Measurements from ENCODE around the gene UNC13B. TPM values are rescaled to one million over a fixed set of nuclear protein-coding genes. Genes with fewer than 3 reads are reported as not detected.

The UNC13B gene
- total RNA-seq, 1 experiment from 2014 or later: 17.6 TPM

- TF ChIP-seq FOSL1 (IDR thresholded peaks at IDR 0.05; ENCODE audit: low read depth) (no peak), EGR1 (IDR thresholded peaks at IDR 0.05; ENCODE audit: low read depth) (no peak), RAD21 (IDR thresholded peaks at IDR 0.05; ENCODE audit: low read depth) (no peak), TCF7L2 (IDR thresholded peaks at IDR 0.05; ENCODE audit: borderline replicate concordance, extremely low read depth, insufficient read depth, insufficient read length) (no peak), CEBPB (IDR thresholded peaks at IDR 0.05; ENCODE audit: low read depth) (no peak)
- intact Hi-C loops (cut with micrococcal nuclease): no loop called here
- no peak overlapping the region for H3K27ac ChIP-seq (ENCODE audit: low read depth, low read length)
- H3K27me3 ChIP-seq (ENCODE audit: insufficient read depth, low read length): no peaks in the 10 kb centered on the region
- peaks cover 2 to 7% of the 10 kb centered on the region in 2 experiments; a peak in 2 of 4 replicates for H3K4me1 ChIP-seq (ENCODE audit: control insufficient read depth in 1 of 2, insufficient read depth in 2 of 2, low read length in 2 of 2)
- no peaks in the 10 kb centered on the region for H4K20me1 ChIP-seq (ENCODE audit: insufficient read depth)
- no peaks in the 10 kb centered on the region for H3K36me3 ChIP-seq (ENCODE audit: control insufficient read depth in 1 of 2, insufficient read depth in 2 of 2, low read length in 2 of 2)
- DNase-seq (ENCODE audit: low read depth, low spot score) (no peak), ATAC-seq (no peak)
- no peak overlapping the region for H3K4me2 ChIP-seq (ENCODE audit: low read length)
- H3K9me2 ChIP-seq (ENCODE audit: insufficient read depth): no peaks in the 10 kb centered on the region
- H3K9ac ChIP-seq (ENCODE audit: low read length): no peak overlapping the region
- ChIA-PET POLR2A (no interaction called here), CTCF (no interaction called here), RAD21 (ENCODE audit: low non-redundant PET in 1 of 2, low total read pairs in 2 of 2, uncharacterized antibody in 2 of 2, unreplicated experiment in 2 of 2) (no interaction called here)
- no peaks in the 10 kb centered on the region for H3K9me3 ChIP-seq (ENCODE audit: control insufficient read depth in 1 of 2, insufficient read depth in 1 of 2, low read depth in 1 of 2, low read length in 2 of 2)
- H2AFZ ChIP-seq (ENCODE audit: low read depth, low read length, poor library complexity, severe bottlenecking): no peak overlapping the region
- no peak overlapping the region for H3K4me3 ChIP-seq (replicated peaks in 1 of 2; ENCODE audit: low read depth in 1 of 2, low read length in 2 of 2)
- H3K79me2 ChIP-seq (ENCODE audit: insufficient read depth, low read length): no peaks in the 10 kb centered on the region
- no TSS peak for BruUV-seq (replicated peaks)
Observed at GRCh38 chr9:35364817-35365585, 203.2 kb downstream of the UNC13B start.

GRCh38 chr9:35366627-35367026, 204.8 kb downstream of the UNC13B start:
- ATAC-seq (no peak), DNase-seq (ENCODE audit: low read depth, low spot score) (no peak)
- intact Hi-C loops (cut with micrococcal nuclease): no loop called here
- CTCF ChIA-PET: no interaction called here
- POLR2A ChIA-PET: no interaction called here
- H3K9me3 ChIP-seq (ENCODE audit: control insufficient read depth in 1 of 2, insufficient read depth in 1 of 2, low read depth in 1 of 2, low read length in 2 of 2): no peaks in the 10 kb centered on the region
- no peak overlapping the region for H3K27ac ChIP-seq (ENCODE audit: low read depth, low read length)
- peaks cover 2 to 7% of the 10 kb centered on the region in 2 experiments; a peak in 2 of 4 replicates for H3K4me1 ChIP-seq (ENCODE audit: control insufficient read depth in 1 of 2, insufficient read depth in 2 of 2, low read length in 2 of 2)
- no peaks in the 10 kb centered on the region for H3K36me3 ChIP-seq (ENCODE audit: control insufficient read depth in 1 of 2, insufficient read depth in 2 of 2, low read length in 2 of 2)
- TF ChIP-seq ELF1 (IDR thresholded peaks at IDR 0.05; ENCODE audit: borderline replicate concordance, low read depth): no peak
- no peak for TF ChIP-seq CBX3 (IDR thresholded peaks at IDR 0.05; ENCODE audit: low read depth)
- TF ChIP-seq TCF7L2 (IDR thresholded peaks at IDR 0.05; ENCODE audit: borderline replicate concordance, extremely low read depth, insufficient read depth, insufficient read length): no peak
- TF ChIP-seq SRF (IDR thresholded peaks at IDR 0.05; ENCODE audit: low read depth): no peak
- TF ChIP-seq MAX (IDR thresholded peaks at IDR 0.05): no peak
- no peak for TF ChIP-seq ATF3 (IDR thresholded peaks at IDR 0.05)
- TF ChIP-seq POLR2AphosphoS5 (IDR thresholded peaks at IDR 0.05; ENCODE audit: low read depth, low read length): no peak
- no peak for TF ChIP-seq POLR2A (IDR thresholded peaks at IDR 0.05; ENCODE audit: borderline replicate concordance, extremely low read depth, insufficient read depth, insufficient read length)
- no peak for TF ChIP-seq ZBTB33 (IDR thresholded peaks at IDR 0.05; ENCODE audit: extremely low read depth, insufficient replicate concordance, low read length)
- TF ChIP-seq CTCF (IDR thresholded peaks at IDR 0.05 in 2 of 3, conservative IDR thresholded peaks at IDR 0.05 in 1 of 3; ENCODE audit: borderline replicate concordance in 1 of 3, insufficient read depth in 1 of 3, low read depth in 2 of 3, low read length in 2 of 3): no peak
- no peak for TF ChIP-seq SIN3A (IDR thresholded peaks at IDR 0.05; ENCODE audit: low read depth)
- TF ChIP-seq ZFX (IDR thresholded peaks at IDR 0.05): no peak
- no TSS peak for BruUV-seq (replicated peaks)
- H3K9me2 ChIP-seq (ENCODE audit: insufficient read depth): no peaks in the 10 kb centered on the region
- H3K79me2 ChIP-seq (ENCODE audit: insufficient read depth, low read length): no peaks in the 10 kb centered on the region
- RAD21 ChIA-PET (ENCODE audit: low non-redundant PET in 1 of 2, low total read pairs in 2 of 2, uncharacterized antibody in 2 of 2, unreplicated experiment in 2 of 2): no interaction called here
- no peak overlapping the region for H3K9ac ChIP-seq (ENCODE audit: low read length)
- H3K4me2 ChIP-seq (ENCODE audit: low read length): no peak overlapping the region
- H2AFZ ChIP-seq (ENCODE audit: low read depth, low read length, poor library complexity, severe bottlenecking): no peak overlapping the region
- H3K27me3 ChIP-seq (ENCODE audit: insufficient read depth, low read length): no peaks in the 10 kb centered on the region
- H4K20me1 ChIP-seq (ENCODE audit: insufficient read depth): no peaks in the 10 kb centered on the region
- no peak overlapping the region for H3K4me3 ChIP-seq (replicated peaks in 1 of 2; ENCODE audit: low read depth in 1 of 2, low read length in 2 of 2)
